ENCODE results near the gene MAP3K5.

DNA sequence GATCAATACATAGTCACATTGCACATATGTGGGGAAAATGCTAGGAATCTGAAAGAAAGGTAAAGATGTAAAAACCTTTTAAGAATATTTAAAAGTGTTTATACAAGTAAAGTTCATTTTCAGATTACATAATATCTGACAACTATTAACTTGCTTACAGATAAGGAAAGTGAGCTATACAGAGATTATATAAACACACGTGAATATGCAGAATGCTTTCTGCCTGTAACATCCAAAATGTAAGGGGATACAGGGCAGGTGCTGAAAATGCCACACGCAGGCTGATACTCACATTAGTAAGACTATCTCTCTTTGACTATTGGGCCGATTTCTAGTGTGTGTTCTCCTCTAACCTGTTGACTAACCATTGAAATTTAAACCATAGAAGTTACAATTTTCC is 224.1 kb downstream of the MAP3K5 start:
- TF ChIP-seq CTCF (IDR thresholded peaks at IDR 0.05) (no peak), POLR2A (IDR thresholded peaks at IDR 0.05) (no peak)

All from adrenal gland (tissue), 5 donors.